K562 (cell line): ENCODE measurements around the gene CREG1. TPM values are rescaled to one million over a fixed set of nuclear protein-coding genes. Genes with fewer than 3 reads are reported as not detected.

Source experiments
- CHD4 ChIP-seq: fragments of 200-600 bp; sonication (generic); IDR thresholded peaks from 3 replicates; pipeline ENCODE4 v1.6.1; 2012; ENCODE audit warnings: low read depth, mild to moderate bottlenecking, mixed read lengths, low read length, inconsistent platforms; ENCODE audit not compliant: insufficient read depth, insufficient replicate concordance, poor library complexity, severe bottlenecking
- CTBP1 ChIP-seq: fragments of 450-650 bp; IDR thresholded peaks from 2 replicates; pipeline ENCODE4 v1.6.1; 2016; ENCODE audit warnings: borderline replicate concordance
- ESRRA ChIP-seq: fragments of 450-650 bp; IDR thresholded peaks from 2 replicates; pipeline ENCODE4 v1.6.1; 2014; ENCODE audit warnings: low read depth, mild to moderate bottlenecking, moderate library complexity, borderline replicate concordance
- ETV1 ChIP-seq: fragments of 450-650 bp; conservative IDR thresholded peaks from 2 replicates; pipeline ENCODE4 v1.6.1; 2016; ENCODE audit warnings: missing genetic modification characterization, control low read depth, low read depth, missing compliant biosample characterization
- EWSR1 ChIP-seq: fragments of 450-650 bp; IDR thresholded peaks from 2 replicates; pipeline ENCODE4 v1.6.1; 2018; ENCODE audit warnings: borderline replicate concordance, mild to moderate bottlenecking, low read depth, moderate library complexity; ENCODE audit not compliant: partially characterized antibody
- GMEB1 ChIP-seq: fragments of 250-450 bp; sonication (Bioruptor Pico); IDR thresholded peaks from 2 replicates; pipeline ENCODE4 v1.4.0; 2020; ENCODE audit warnings: mild to moderate bottlenecking
- JUND ChIP-seq, 2 experiments: IDR thresholded peaks; 2 replicates in 1 of 2; 3 replicates in 1 of 2; pipeline ENCODE4 v1.6.1; 2011; ENCODE audit warnings: borderline replicate concordance in 2 of 2, low read depth in 2 of 2, low read length in 2 of 2, improper control_type of control experiment in 1 of 2, missing biosample characterization in 1 of 2, missing genetic modification characterization in 1 of 2, missing genetic modification reagents in 1 of 2
- MED1 ChIP-seq: sonication (generic); formaldehyde crosslinking; IDR thresholded peaks from 2 replicates; pipeline ENCODE4 v1.8.1; 2023; ENCODE audit warnings: missing genetic modification reagents, borderline replicate concordance
- RFX1 ChIP-seq: fragments of 450-650 bp; IDR thresholded peaks from 2 replicates; pipeline ENCODE4 v1.6.1; 2016; ENCODE audit warnings: mild to moderate bottlenecking, moderate library complexity
- SIN3A ChIP-seq, 2 experiments: fragments of 150-350 bp in 1 of 2; IDR thresholded peaks; 2 replicates each; pipeline ENCODE4 v1.6.1; 2011 to 2016; ENCODE audit warnings: borderline replicate concordance in 2 of 2, low read depth in 2 of 2, low read length in 2 of 2, mild to moderate bottlenecking in 2 of 2, moderate library complexity in 2 of 2; ENCODE audit not compliant: control insufficient read depth in 1 of 2
- TSHZ1 ChIP-seq: fragments of 250-450 bp; sonication (Bioruptor Pico); IDR thresholded peaks from 2 replicates; pipeline ENCODE4 v1.4.0; 2020; ENCODE audit warnings: mild to moderate bottlenecking, moderate library complexity
- UBTF ChIP-seq, 2 experiments: IDR thresholded peaks; 2 replicates each; pipeline ENCODE4 v1.6.1; 2012; ENCODE audit warnings: improper control_type of control experiment in 2 of 2, low read depth in 2 of 2, low read length in 2 of 2, borderline replicate concordance in 1 of 2
- XRCC5 ChIP-seq: fragments of 200-400 bp; formaldehyde crosslinking; IDR thresholded peaks from 2 replicates; pipeline ENCODE4 v1.6.1; 2017; ENCODE audit warnings: low read depth, mild to moderate bottlenecking, low read length
- ZC3H4 ChIP-seq: sonication (generic); formaldehyde crosslinking; IDR thresholded peaks from 2 replicates; pipeline ENCODE4 v1.9.0; 2021; ENCODE audit warnings: missing genetic modification reagents, borderline replicate concordance
- ZFPM2 ChIP-seq: fragments of 250-450 bp; sonication (Bioruptor Pico); IDR thresholded peaks from 2 replicates; pipeline ENCODE4 v1.5.1; 2022; ENCODE audit warnings: mild to moderate bottlenecking
- ZNF780A ChIP-seq: fragments of 250-450 bp; sonication (Bioruptor Pico); IDR thresholded peaks from 2 replicates; pipeline ENCODE4 v1.5.0; 2021; ENCODE audit warnings: mild to moderate bottlenecking
- polyA plus RNA-seq, 8 experiments: library from polyadenylated mRNA; depleted of rRNA in 4 of 8; stranded (reverse) in 5 of 8; unstranded in 3 of 8; fragments of >200 nt; fragmentation: Nextera tagmentation in 2 of 8; fragmentation: Illumina TruSeq in 1 of 8; extraction: Ambion mirVana in 2 of 8; extraction: Trizol in 1 of 8; gene quantifications; 2 replicates each; pipeline versions ENCODE4 v1.2.1 to v1.2.3, GENCODE V29; 2011 to 2014; ENCODE audit warnings: inconsistent platforms in 1 of 8, missing spikeins in 1 of 8
- total RNA-seq, 7 experiments: library from RNA; depleted of rRNA in 6 of 7; stranded (reverse); fragments of >200 nt in 6 of 7; fragmentation: Illumina TruSeq in 2 of 7; extraction: Trizol in 2 of 7; gene quantifications; 2 replicates each; pipeline versions ENCODE4 v1.2.1 to v1.2.3, GENCODE V29; 2011 to 2021; ENCODE audit warnings: low replicate concordance in 1 of 7
- TF ChIP-seq, protein P1 (sequence below): fragments of 200-400 bp; formaldehyde crosslinking; IDR thresholded peaks from 2 replicates; pipeline ENCODE4 v1.6.1; 2017; ENCODE audit warnings: mild to moderate bottlenecking, low read depth, low read length, moderate library complexity

Gene CREG1
- total and polyA plus RNA-seq, 9 of the 15 experiments (the other 6 are each of a cell fraction or from before 2014, with no cell fraction given), result 45.7 to 272 (median 161) TPM

GRCh38 chr1:167524651-167525050 lies 28.9 kb downstream of the CREG1 start (continued):
- TF ChIP-seq SIN3A (IDR thresholded peaks at IDR 0.05; ENCODE audit: borderline replicate concordance in 2 of 2, control insufficient read depth in 1 of 2, low read depth in 2 of 2, low read length in 2 of 2), result peak in 1 of 2 experiments; percentile 53; a peak in 1 of 4 replicates
- no peak for TF ChIP-seq GMEB1 (CRISPR knock-in tag)
- TF ChIP-seq ETV1, result no peak
- peak; percentile 77 for TF ChIP-seq JUND (IDR thresholded peaks at IDR 0.05; ENCODE audit: borderline replicate concordance, low read depth, low read length)
- TF ChIP-seq JUND (tag; IDR thresholded peaks at IDR 0.05; ENCODE audit: borderline replicate concordance, low read depth, low read length), result peak; percentile 56; the same call in 1 of the 3 replicates
- no peak for TF ChIP-seq RFX1
- no peak for TF ChIP-seq CTBP1
- TF ChIP-seq XRCC5, result no peak
- no peak for TF ChIP-seq TSHZ1
- no peak for TF ChIP-seq CHD4
- TF ChIP-seq UBTF (IDR thresholded peaks at IDR 0.05; ENCODE audit: borderline replicate concordance in 1 of 2, low read depth in 2 of 2, low read length in 2 of 2), result 0 out of 4 replicates have a peak, but pooled peaks of 1 of the 2 experiments have one; percentile 30
- TF ChIP-seq ZFPM2 (CRISPR knock-in tag), result no peak
- no peak for TF ChIP-seq ZNF780A (CRISPR knock-in tag)
- TF ChIP-seq, protein P1, sequence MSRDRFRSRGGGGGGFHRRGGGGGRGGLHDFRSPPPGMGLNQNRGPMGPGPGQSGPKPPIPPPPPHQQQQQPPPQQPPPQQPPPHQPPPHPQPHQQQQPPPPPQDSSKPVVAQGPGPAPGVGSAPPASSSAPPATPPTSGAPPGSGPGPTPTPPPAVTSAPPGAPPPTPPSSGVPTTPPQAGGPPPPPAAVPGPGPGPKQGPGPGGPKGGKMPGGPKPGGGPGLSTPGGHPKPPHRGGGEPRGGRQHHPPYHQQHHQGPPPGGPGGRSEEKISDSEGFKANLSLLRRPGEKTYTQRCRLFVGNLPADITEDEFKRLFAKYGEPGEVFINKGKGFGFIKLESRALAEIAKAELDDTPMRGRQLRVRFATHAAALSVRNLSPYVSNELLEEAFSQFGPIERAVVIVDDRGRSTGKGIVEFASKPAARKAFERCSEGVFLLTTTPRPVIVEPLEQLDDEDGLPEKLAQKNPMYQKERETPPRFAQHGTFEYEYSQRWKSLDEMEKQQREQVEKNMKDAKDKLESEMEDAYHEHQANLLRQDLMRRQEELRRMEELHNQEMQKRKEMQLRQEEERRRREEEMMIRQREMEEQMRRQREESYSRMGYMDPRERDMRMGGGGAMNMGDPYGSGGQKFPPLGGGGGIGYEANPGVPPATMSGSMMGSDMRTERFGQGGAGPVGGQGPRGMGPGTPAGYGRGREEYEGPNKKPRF, result no peak
- TF ChIP-seq ESRRA, result 0 out of 2 replicates have a peak, but pooled peaks have one; percentile 25
- TF ChIP-seq ZC3H4 (CRISPR knock-in tag), result no peak
- TF ChIP-seq MED1 (CRISPR knock-in tag), result no peak
- TF ChIP-seq EWSR1, result no peak
